Activated B cell treated with CpG ODN at 0.5 μM for 24 hours (primary cell): ENCODE data around the gene FOXO4. TPM values are rescaled to one million over a fixed set of nuclear protein-coding genes. Genes with fewer than 3 reads are reported as not detected.
A peak's percentile ranks its signal among the peaks of the same experiment; 100 is the strongest.

Source experiments
- ATAC-seq: fragments of 200-7000 bp; cut with Tn5 transposase; one replicate; pipeline ENCODE4 v1.10.0; 2021; ENCODE audit warnings: low read depth, mild to moderate bottlenecking, moderate library complexity
- CTCF ChIA-PET: fragments of 350-600 bp; sonication (Branson Sonifier 250); formaldehyde crosslinking; loops from one replicate; lab custom pipeline; 2021; ENCODE audit warnings: antibody characterized with exemption; lab: Charles Lee
- POLR2A ChIA-PET: fragments of 350-600 bp; sonication (Branson Sonifier 250); formaldehyde crosslinking; loops from one replicate; lab custom pipeline; 2021; ENCODE audit warnings: antibody characterized with exemption; lab: Charles Lee
- DNase-seq: peaks from one replicate; pipeline ENCODE4 v3.0.0; 2022
- H3K27ac Mint-ChIP-seq: one replicate; pipeline ENCODE4 v1.8.0; 2020; ENCODE audit warnings: mixed read lengths
- H3K27me3 Mint-ChIP-seq: one replicate; pipeline ENCODE4 v1.8.0; 2021; ENCODE audit warnings: mixed read lengths
- H3K36me3 Mint-ChIP-seq: one replicate; pipeline ENCODE4 v1.8.0; 2021; ENCODE audit warnings: low read depth, mixed read lengths
- H3K4me1 Mint-ChIP-seq: one replicate; pipeline ENCODE4 v1.8.0; 2021; ENCODE audit warnings: mixed read lengths
- H3K4me3 Mint-ChIP-seq: one replicate; pipeline ENCODE4 v1.8.0; 2020; ENCODE audit warnings: mild to moderate bottlenecking, mixed read lengths
- H3K9me3 Mint-ChIP-seq: one replicate; pipeline ENCODE4 v1.8.0; 2020; ENCODE audit warnings: mixed read lengths
- CTCF ChIP-seq: fragments of 200-600 bp; IDR thresholded peaks from one replicate; pipeline ENCODE4 v1.8.0; 2022; ENCODE audit warnings: antibody characterized with exemption, mild to moderate bottlenecking
- intact Hi-C: fragments of 100-400 bp; cut with micrococcal nuclease; formaldehyde crosslinking; loops from one replicate; pipeline ENCODE4 v1.15.1; 2024
- total RNA-seq: library from RNA; stranded (reverse); gene quantifications from 2 replicates; pipeline ENCODE4 v1.2.3, GENCODE V29; 2022

The FOXO4 gene
- total RNA-seq, 1 donor from 2014 or later, result 16.1 TPM

GRCh38 chrX:71118985-71119535 is 23.4 kb downstream of the FOXO4 start:
- CTCF ChIA-PET, result interaction anchor here (1.0 to 2.1 kb wide), 3 partner anchors 10 to 20 kb away, joined by 3 to 10 read pairs (median 7); no protein-coding TSS in a partner anchor
- DNase-seq, result no peak
- Mint-ChIP-seq H3K27me3 (no peaks in the 10 kb centered on the region), H3K36me3 (peaks cover 35% of the 10 kb centered on the region), H3K4me3 (peak overlapping the region; percentile 85), H3K27ac (peak overlapping the region; percentile 89), H3K4me1 (peaks cover 13% of the 10 kb centered on the region), H3K9me3 (no peaks in the 10 kb centered on the region)
- TF ChIP-seq CTCF, result no peak
- POLR2A ChIA-PET, result interaction anchor here (0.6 to 5.0 kb wide), 14 partner anchors 9 to 413 kb away, joined by 3 to 89 read pairs (median 6); partner anchors contain the start of genes CXorf65, FOXO4, NONO and OGT
- intact Hi-C loops, result loop anchor here (1.0 to 2.0 kb wide), 5 partner anchors 10 to 164 kb away; partner anchors contain the start of genes FOXO4, NONO and SNX12
- no peak for ATAC-seq

GRCh38 chrX:71128166-71128833 is 32.6 kb downstream of the FOXO4 start:
- TF ChIP-seq CTCF, result no peak
- POLR2A ChIA-PET, result interaction anchor here (1.0 to 3.1 kb wide), 6 partner anchors 10 to 31 kb away, joined by 3 to 21 read pairs (median 4); partner anchors contain the start of genes IL2RG and MED12

GRCh38 chrX:71128915-71129765 is 33.5 kb downstream of the FOXO4 start:
- no peak for TF ChIP-seq CTCF
- Mint-ChIP-seq H3K27ac (peak overlapping the region; percentile 19), H3K9me3 (no peaks in the 10 kb centered on the region), H3K36me3 (peaks cover 84% of the 10 kb centered on the region), H3K4me3 (no peak overlapping the region), H3K27me3 (no peaks in the 10 kb centered on the region), H3K4me1 (peaks cover 9% of the 10 kb centered on the region)
- ChIA-PET POLR2A (interaction anchor here (1.0 to 3.1 kb wide), 7 partner anchors 11 to 32 kb away, joined by 3 to 21 read pairs (median 4); partner anchors contain the start of genes IL2RG and MED12), CTCF (interaction anchor here (0.7 to 3.1 kb wide), 7 partner anchors 10 to 159 kb away, joined by 3 to 32 read pairs (median 3); partner anchors contain the start of gene IL2RG)
- DNase-seq, result peak; percentile 52
- intact Hi-C loops, result loop anchor here (1.0 to 2.0 kb wide), 7 partner anchors 11 to 159 kb away; partner anchors contain the start of genes IL2RG, MED12 and SNX12
- ATAC-seq, result peak; percentile 94

More at GRCh38 chrX:71128166-71128833, 32.6 kb downstream of the FOXO4 start:
- Mint-ChIP-seq H3K9me3 (no peaks in the 10 kb centered on the region), H3K36me3 (peaks cover 86% of the 10 kb centered on the region), H3K27ac (no peak overlapping the region), H3K4me1 (peaks cover 9% of the 10 kb centered on the region), H3K4me3 (no peak overlapping the region), H3K27me3 (no peaks in the 10 kb centered on the region)
- CTCF ChIA-PET, result interaction anchor here (0.9 to 3.1 kb wide), 5 partner anchors 9 to 158 kb away, joined by 3 to 32 read pairs (median 3); no protein-coding TSS in a partner anchor
- ATAC-seq (no peak), DNase-seq (no peak)
- intact Hi-C loops, result loop anchor here (2.0 kb wide), 1 partner anchor 17 kb away; the partner anchor contains the start of gene IL2RG

- intact Hi-C loops, result no loop called here
- peaks cover 87% of the 10 kb centered on the region for H3K36me3 Mint-ChIP-seq
- ATAC-seq (no peak), DNase-seq (no peak)
- H3K27me3 Mint-ChIP-seq, result no peaks in the 10 kb centered on the region
- CTCF ChIA-PET, result interaction anchor here (3.1 kb wide), 1 partner anchor 31 kb away, joined by 32 read pairs; no protein-coding TSS in a partner anchor
- H3K4me3 Mint-ChIP-seq, result no peak overlapping the region
- peaks cover 9% of the 10 kb centered on the region for H3K4me1 Mint-ChIP-seq
- H3K27ac Mint-ChIP-seq, result no peak overlapping the region
- no peak for TF ChIP-seq CTCF
- H3K9me3 Mint-ChIP-seq, result no peaks in the 10 kb centered on the region
- POLR2A ChIA-PET, result interaction anchor here (1.6 kb wide), 1 partner anchor 21 kb away, joined by 12 read pairs; the partner anchor contains the start of gene IL2RG
Measured at GRCh38 chrX:71131510-71131909, 35.9 kb downstream of the FOXO4 start.
